ENCODE results near the gene ERICH4. TPM values are rescaled to one million over a fixed set of nuclear protein-coding genes. Genes with fewer than 3 reads are reported as not detected.

The ERICH4 gene, protein sequence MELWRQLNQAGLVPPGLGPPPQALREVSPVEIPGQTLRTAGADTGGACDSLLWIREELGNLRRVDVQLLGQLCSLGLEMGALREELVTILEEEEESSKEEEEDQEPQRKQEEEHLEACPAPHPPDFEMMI
- total RNA-seq (2014; rRNA removed; shearing (Covaris generic)): not detected in 2 replicates

DNA sequence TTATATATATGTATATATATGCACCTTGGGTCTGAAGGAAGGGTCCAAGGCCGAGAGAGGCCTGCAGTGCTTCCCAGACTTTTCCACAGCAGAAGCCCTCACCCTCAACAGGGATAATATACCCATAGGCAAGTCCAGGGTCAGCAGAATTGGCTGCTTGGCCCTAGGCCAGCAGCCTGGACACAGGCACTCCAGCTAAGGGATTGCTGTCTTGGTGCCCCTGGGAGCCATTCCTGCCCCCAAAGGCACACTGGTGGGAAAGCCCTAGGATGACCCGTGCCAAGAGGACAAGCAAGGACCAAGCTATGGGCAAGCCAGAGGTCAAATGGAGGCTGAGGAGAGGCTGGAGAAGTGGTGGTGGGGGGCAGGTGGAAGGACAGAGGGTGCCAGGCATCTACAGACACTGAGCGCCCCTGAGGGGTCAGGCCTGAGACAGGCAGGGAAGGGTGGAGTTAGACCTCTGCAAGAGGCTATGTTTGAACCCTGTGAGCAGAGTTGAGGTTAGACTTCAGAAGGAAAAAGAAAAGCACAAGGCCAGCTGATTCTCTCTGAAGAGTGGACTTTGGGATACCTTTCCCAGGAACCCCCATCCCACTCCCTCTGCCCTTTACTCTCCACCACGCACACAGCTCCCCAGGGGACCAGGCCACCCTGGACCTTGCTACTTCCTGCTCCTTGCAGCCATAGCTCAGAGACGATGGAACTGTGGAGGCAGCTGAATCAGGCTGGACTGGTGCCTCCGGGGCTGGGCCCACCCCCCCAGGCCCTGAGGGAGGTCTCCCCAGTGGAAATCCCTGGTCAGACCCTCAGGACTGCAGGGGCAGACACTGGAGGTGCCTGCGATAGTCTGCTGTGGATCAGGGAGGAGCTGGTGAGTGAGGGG, at the start of gene ERICH4:
Gene ERICH4, plus strand, starts transcription at position 684 of the 883 bp plus-strand sequence. Its CDS starts 14 bp downstream, at position 698.

GRCh38 chr19:41397086-41398049, 45.6 kb upstream of the ERICH4 start, which contains the start of the genes BCKDHA and EXOSC5:
TSS of gene BCKDHA (plus strand) at chr19:41397818. CDS start at chr19:41397828, 10 bp downstream.
TSS of gene EXOSC5 (minus strand) at chr19:41397359. CDS start at chr19:41397328, 31 bp downstream.

DNA sequence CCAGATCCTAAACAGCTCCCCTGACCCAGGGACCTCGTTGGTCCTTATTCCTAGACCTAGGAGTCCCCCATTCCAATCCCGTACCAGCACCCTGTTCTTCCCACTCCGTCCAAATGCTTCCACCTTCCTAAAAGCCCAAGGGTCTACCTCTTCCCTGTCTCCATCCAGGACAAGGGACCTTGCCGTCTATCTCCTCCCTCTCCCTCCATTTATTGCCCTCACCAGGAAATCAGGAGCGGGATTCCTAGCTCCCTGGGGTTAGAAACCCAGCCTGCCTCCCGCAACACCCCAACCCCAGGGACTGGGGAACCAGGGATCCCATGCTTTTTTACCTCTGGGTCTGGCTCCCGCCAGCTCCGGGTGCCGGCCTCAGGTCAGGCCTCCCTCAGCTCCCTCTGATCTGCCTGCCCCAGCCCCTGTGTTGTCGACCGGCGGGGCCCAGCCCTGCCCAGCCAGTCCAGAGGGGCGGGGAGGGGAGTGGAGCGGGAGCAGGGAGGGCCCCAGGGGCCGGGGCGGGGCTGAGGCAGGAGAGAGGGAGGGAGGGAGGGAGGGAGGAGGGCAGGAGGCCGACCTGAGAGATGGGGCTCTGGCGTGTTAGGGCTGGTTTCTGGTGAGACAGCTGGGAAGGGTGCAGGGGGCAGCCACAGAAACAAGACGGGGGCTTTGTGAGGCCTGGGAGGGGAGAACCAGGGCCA, 15.9 kb upstream of the ERICH4 start, which contains the start of gene B3GNT8:
Gene B3GNT8, minus strand, starts transcription at position 423 of the 695 bp plus-strand sequence. CDS start 596 bp downstream, outside the sequence.

DNA sequence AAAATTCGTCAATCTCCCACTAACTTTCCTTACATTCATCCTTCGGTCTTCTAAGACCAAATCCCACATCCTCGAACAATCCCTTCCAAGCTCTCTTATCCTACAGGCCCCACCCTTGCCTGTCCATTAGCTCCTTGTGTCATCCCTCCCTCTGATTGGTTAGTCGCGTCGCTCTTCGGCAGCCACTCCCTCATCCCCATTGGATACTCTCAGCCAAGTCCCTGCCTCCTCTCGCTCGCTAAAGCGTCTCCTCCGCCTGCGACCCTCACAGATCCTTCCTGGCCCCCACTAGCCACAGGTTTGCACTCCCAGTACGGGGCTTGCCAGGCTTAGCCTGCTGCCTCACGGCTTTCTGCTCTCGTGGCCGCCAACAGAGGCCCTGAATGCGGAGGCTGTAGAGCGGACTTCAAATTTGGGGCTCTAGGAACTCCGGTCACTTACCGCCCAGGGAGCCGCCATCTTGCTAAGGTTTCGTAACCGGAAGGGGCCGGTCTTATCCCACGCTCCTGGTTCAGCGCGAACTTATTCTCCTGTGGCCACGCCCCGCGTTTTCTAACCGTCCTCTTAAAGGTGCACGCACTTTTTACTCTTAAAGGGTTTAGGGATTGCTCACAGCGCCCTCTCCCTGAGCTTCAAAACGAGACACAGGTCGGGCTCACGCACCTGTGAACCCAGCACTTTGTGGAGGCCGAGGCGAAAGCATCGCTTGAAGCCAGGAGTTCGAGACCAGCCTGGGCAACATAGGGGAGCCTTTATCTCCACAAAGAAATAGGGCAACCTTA, 3.3 kb upstream of the ERICH4 start, which contains the start of gene DMAC2:
Gene DMAC2, minus strand, starts transcription at position 472 of the 782 bp plus-strand sequence. Its CDS starts 13 bp downstream, at position 459.

Small RNAs within 50 kb of the gene (small RNA-seq; reads per million reads assigned to genes)
- not detected for gene RF00017

Other genes with a start within 250 kb of the ERICH4 start
- gene CYP2S1, start 249.9 kb upstream of the ERICH4 start, total RNA-seq (2014; rRNA removed; shearing (Covaris generic)): 0.05 and 0.75 TPM in 2 replicates
- gene AXL, start 223.9 kb upstream of the ERICH4 start, total RNA-seq (2014; rRNA removed; shearing (Covaris generic)): 302 and 303 TPM in 2 replicates
- 215 and 217 TPM in 2 replicates for gene HNRNPUL1, start 178.8 kb upstream of the ERICH4 start, total RNA-seq (2014; rRNA removed; shearing (Covaris generic))
- 17.7 and 19.9 TPM in 2 replicates for gene CCDC97, start 133.0 kb upstream of the ERICH4 start, total RNA-seq (2014; rRNA removed; shearing (Covaris generic))
- gene TGFB1, start 89.2 kb upstream of the ERICH4 start, total RNA-seq (2014; rRNA removed; shearing (Covaris generic)): 10.7 and 15.3 TPM in 2 replicates
- 7.2 and 16.3 TPM in 2 replicates for gene B9D2, start 79.0 kb upstream of the ERICH4 start, total RNA-seq (2014; rRNA removed; shearing (Covaris generic))
- 1.4 and 2.3 TPM in 2 replicates for gene TMEM91, start 66.6 kb upstream of the ERICH4 start, total RNA-seq (2014; rRNA removed; shearing (Covaris generic))
- gene EXOSC5, start 45.8 kb upstream of the ERICH4 start, total RNA-seq (2014; rRNA removed; shearing (Covaris generic)): 91.0 and 93.2 TPM in 2 replicates
- gene BCKDHA, start 45.3 kb upstream of the ERICH4 start, total RNA-seq (2014; rRNA removed; shearing (Covaris generic)): 103 and 115 TPM in 2 replicates
- not detected in 2 replicates for gene B3GNT8, start 15.8 kb upstream of the ERICH4 start, total RNA-seq (2014; rRNA removed; shearing (Covaris generic))
- 32.9 and 35.2 TPM in 2 replicates for gene DMAC2, start 3.2 kb upstream of the ERICH4 start, total RNA-seq (2014; rRNA removed; shearing (Covaris generic))
- gene CEACAM21, start 133.0 kb downstream of the ERICH4 start, total RNA-seq (2014; rRNA removed; shearing (Covaris generic)): not detected in 2 replicates
- not detected in 2 replicates for gene CEACAM4, start 183.9 kb downstream of the ERICH4 start, total RNA-seq (2014; rRNA removed; shearing (Covaris generic))
- not detected in 2 replicates for gene CEACAM7, start 245.1 kb downstream of the ERICH4 start, total RNA-seq (2014; rRNA removed; shearing (Covaris generic))